IPS DF 19.7 (cell line): ENCODE data around the gene ATG7.
"Not testable (repeated sequence)": the region's sequence is repeated elsewhere in the genome, so short reads cannot be mapped to it uniquely, and the experiment has no call there.

Source experiments
- DNase-seq: peaks from one replicate; pipeline ENCODE4 v3.0.0-alpha.2; 2013; ENCODE audit warnings: low read depth, low spot score

The ATG7 gene

GRCh38 chr3:11423868-11424267 is 151.7 kb downstream of the ATG7 start:
- no peak for DNase-seq

GRCh38 chr3:11424277-11424676 is 152.1 kb downstream of the ATG7 start:
- no peak for DNase-seq

GRCh38 chr3:11430207-11430606 is 158.0 kb downstream of the ATG7 start:
- no peak for DNase-seq

- DNase-seq, result no peak
Observed at GRCh38 chr3:11430624-11431023, 158.4 kb downstream of the ATG7 start.

GRCh38 chr3:11431319-11431718 is 159.1 kb downstream of the ATG7 start:
- no peak for DNase-seq

GRCh38 chr3:11434017-11434526 is 161.9 kb downstream of the ATG7 start:
- no peak for DNase-seq

- no peak for DNase-seq
Observed at GRCh38 chr3:11434563-11435096, 162.4 kb downstream of the ATG7 start.

- no peak for DNase-seq
Observed at GRCh38 chr3:11435440-11436165, 163.4 kb downstream of the ATG7 start.

- DNase-seq, result no peak
Observed at GRCh38 chr3:11436775-11437174, 164.6 kb downstream of the ATG7 start.

GRCh38 chr3:11437506-11437905 is 165.3 kb downstream of the ATG7 start:
- no peak for DNase-seq

- no peak for DNase-seq
Observed at GRCh38 chr3:11438646-11439045, 166.4 kb downstream of the ATG7 start.

GRCh38 chr3:11441346-11441745 is 169.1 kb downstream of the ATG7 start:
- not testable (repeated sequence) for DNase-seq

- DNase-seq, result no peak
Observed at GRCh38 chr3:11444404-11444803, 172.2 kb downstream of the ATG7 start.

- DNase-seq, result not testable (repeated sequence)
Observed at GRCh38 chr3:11445193-11445592, 173.0 kb downstream of the ATG7 start.

GRCh38 chr3:11445883-11446282 is 173.7 kb downstream of the ATG7 start:
- DNase-seq, result no peak

GRCh38 chr3:11447584-11448200 is 175.5 kb downstream of the ATG7 start:
- no peak for DNase-seq

- no peak for DNase-seq
Observed at GRCh38 chr3:11450015-11450414, 177.8 kb downstream of the ATG7 start.

- no peak for DNase-seq
Observed at GRCh38 chr3:11452312-11452711, 180.1 kb downstream of the ATG7 start.

GRCh38 chr3:11452885-11453847 is 181.0 kb downstream of the ATG7 start:
- DNase-seq, result no peak

GRCh38 chr3:11455956-11456355 is 183.8 kb downstream of the ATG7 start:
- DNase-seq, result no peak

- no peak for DNase-seq
Observed at GRCh38 chr3:11457135-11457534, 184.9 kb downstream of the ATG7 start.
